Esophagus squamous epithelium (tissue), 5 donors: ENCODE results near the gene MRPS15. TPM values are rescaled to one million over a fixed set of nuclear protein-coding genes. Genes with fewer than 3 reads are reported as not detected.

Source experiments
- DNase-seq: peaks from one replicate; lab custom pipeline; 2025; lab: John Stamatoyannopoulos, UW
- H3K27ac ChIP-seq, 4 donors: fragments of 200-600 bp; sonication (generic); one replicate each; pipeline ENCODE4 v1.5.1; 2016 to 2019; ENCODE audit warnings: mild to moderate bottlenecking in 1 of 4
- H3K27me3 ChIP-seq, 4 donors: fragments of 200-600 bp; sonication (generic); 1 replicate in 3 of 4; 2 replicates in 1 of 4; pipeline versions ENCODE4 v1.5.1 to v1.6.0; 2017 to 2021; ENCODE audit warnings: antibody characterized with exemption in 1 of 4
- H3K36me3 ChIP-seq, 3 donors: fragments of 200-600 bp; sonication (generic); one replicate each; pipeline ENCODE4 v1.5.1; 2016 to 2019
- H3K4me1 ChIP-seq, 3 donors: fragments of 200-600 bp; sonication (generic); one replicate each; pipeline ENCODE4 v1.5.1; 2017 to 2019
- H3K4me3 ChIP-seq, 4 donors: fragments of 200-600 bp; sonication (generic); 1 replicate in 3 of 4; 2 replicates in 1 of 4; pipeline ENCODE4 v1.5.1; 2016 to 2019; ENCODE audit warnings: mild to moderate bottlenecking in 2 of 4, moderate library complexity in 1 of 4
- H3K9me3 ChIP-seq, 3 donors: fragments of 200-600 bp; sonication (generic); one replicate each; pipeline ENCODE4 v1.5.1; 2016 to 2019
- CTCF ChIP-seq, 6 experiments: fragments of 450-650 bp in 4 of 6; fragments of 200-600 bp in 2 of 6; sonication (generic) in 2 of 6; IDR thresholded peaks; one replicate each; pipeline ENCODE4 v1.5.1; 2016 to 2019; ENCODE audit warnings: antibody characterized with exemption in 6 of 6, mild to moderate bottlenecking in 4 of 6, moderate library complexity in 4 of 6
- POLR2A ChIP-seq, 4 donors: fragments of 450-650 bp; IDR thresholded peaks; one replicate each; pipeline ENCODE4 v1.6.1; 2017; ENCODE audit warnings: antibody characterized with exemption in 4 of 4, mild to moderate bottlenecking in 4 of 4, moderate library complexity in 3 of 4
- WGBS, 2 donors: methylation state at CpG; one replicate each; pipeline ENCODE4 v1.1.5; 2018; 5-methylcytosine and 5-hydroxymethylcytosine counted together
- intact Hi-C: fragments of 100-400 bp; cut with DNase I; formaldehyde crosslinking; loops from one replicate; pipeline ENCODE4 v1.15.0; 2022
- total RNA-seq, 4 donors: library from RNA; depleted of rRNA; stranded (reverse); fragments of >200 nt; gene quantifications; one replicate each; pipeline ENCODE4 v1.1.0, GENCODE V29; 2016
- donor health status: DM: yes; HTN: yes; CAD: no.

Gene MRPS15
- total RNA-seq, 4 donors from 2014 or later, result 49.1 to 96.4 (median 74.0) TPM

GRCh38 chr1:36421649-36422048 lies 42.5 kb downstream of the MRPS15 start:
- 85 to 87% methylated on average over 7 of the region's 7 CpGs for WGBS, 2 donors
- no peak overlapping the region for H3K4me3 ChIP-seq
- intact Hi-C loops, result loop anchor here (5.0 to 10.0 kb wide), 2 partner anchors 79 to 327 kb away; no protein-coding TSS in a partner anchor
- H3K27ac ChIP-seq, result no peak overlapping the region
- no peaks in the 10 kb centered on the region for H3K27me3 ChIP-seq
- H3K9me3 ChIP-seq, result no peaks in the 10 kb centered on the region
- DNase-seq, result no peak
- peaks cover 0 to 30% (median 0%) of the 10 kb centered on the region in 3 donors for H3K36me3 ChIP-seq
- TF ChIP-seq CTCF (IDR thresholded peaks at IDR 0.05), result no peak
- no peak for TF ChIP-seq POLR2A (IDR thresholded peaks at IDR 0.05)
- peaks cover 0 to 18% (median 0%) of the 10 kb centered on the region in 3 donors for H3K4me1 ChIP-seq

- H3K36me3 ChIP-seq, result peaks cover 0 to 30% (median 0%) of the 10 kb centered on the region in 3 donors
- intact Hi-C loops, result loop anchor here (5.0 to 10.0 kb wide), 2 partner anchors 79 to 326 kb away; no protein-coding TSS in a partner anchor
- H3K9me3 ChIP-seq, result no peaks in the 10 kb centered on the region
- TF ChIP-seq CTCF (IDR thresholded peaks at IDR 0.05), result peak; percentile 88 to 95 (median 92)
- no peak for TF ChIP-seq POLR2A (IDR thresholded peaks at IDR 0.05)
- peak overlapping the region in 2 of 4 donors; percentile 12 to 26 for H3K27ac ChIP-seq
- H3K27me3 ChIP-seq, result no peaks in the 10 kb centered on the region
- H3K4me3 ChIP-seq, result no peak overlapping the region
- 8 to 9% methylated on average over 13 of the region's 13 CpGs for WGBS, 2 donors
- H3K4me1 ChIP-seq, result peaks cover 0 to 13% (median 0%) of the 10 kb centered on the region in 3 donors
- DNase-seq, result no peak
These were observed 43.3 kb downstream of the MRPS15 start for GRCh38 chr1:36420836-36421317.

- Histone ChIP-seq H3K4me1 (peaks cover 0 to 13% (median 0%) of the 10 kb centered on the region in 3 donors), H3K27me3 (no peaks in the 10 kb centered on the region), H3K27ac (peak overlapping the region in 1 of 4 donors; percentile 26), H3K36me3 (peaks cover 0 to 30% (median 0%) of the 10 kb centered on the region in 3 donors), H3K4me3 (no peak overlapping the region), H3K9me3 (no peaks in the 10 kb centered on the region)
- DNase-seq, result no peak
- intact Hi-C loops, result loop anchor here (5.0 to 10.0 kb wide), 2 partner anchors 78 to 326 kb away; no protein-coding TSS in a partner anchor
- WGBS, 2 donors, result 39 to 47% methylated on average over 4 to 5 of the region's 5 CpGs
- no peak for TF ChIP-seq CTCF (IDR thresholded peaks at IDR 0.05)
- TF ChIP-seq POLR2A (IDR thresholded peaks at IDR 0.05), result no peak
These were observed 43.8 kb downstream of the MRPS15 start for GRCh38 chr1:36420409-36420808.

- Histone ChIP-seq H3K4me1 (peaks cover 0 to 13% (median 0%) of the 10 kb centered on the region in 3 donors), H3K36me3 (peaks cover 0 to 30% (median 0%) of the 10 kb centered on the region in 3 donors), H3K27me3 (no peaks in the 10 kb centered on the region), H3K27ac (no peak overlapping the region), H3K4me3 (no peak overlapping the region), H3K9me3 (no peaks in the 10 kb centered on the region)
- WGBS, 2 donors, result 80 to 82% methylated on average over 4 of the region's 4 CpGs
- no peak for DNase-seq
- intact Hi-C loops, result no loop called here
- TF ChIP-seq CTCF (IDR thresholded peaks at IDR 0.05), result no peak
- TF ChIP-seq POLR2A (IDR thresholded peaks at IDR 0.05), result no peak
These were observed 44.6 kb downstream of the MRPS15 start for GRCh38 chr1:36419569-36419968.

GRCh38 chr1:36419140-36419539 lies 45.0 kb downstream of the MRPS15 start:
- no peak overlapping the region for H3K27ac ChIP-seq
- no peaks in the 10 kb centered on the region for H3K9me3 ChIP-seq
- H3K27me3 ChIP-seq, result no peaks in the 10 kb centered on the region
- peaks cover 0 to 13% (median 0%) of the 10 kb centered on the region in 3 donors for H3K4me1 ChIP-seq
- WGBS, 2 donors, result 79 to 81% methylated on average over 3 of the region's 3 CpGs
- H3K4me3 ChIP-seq, result no peak overlapping the region
- DNase-seq, result no peak
- H3K36me3 ChIP-seq, result peaks cover 0 to 30% (median 0%) of the 10 kb centered on the region in 3 donors
- intact Hi-C loops, result no loop called here
- TF ChIP-seq CTCF (IDR thresholded peaks at IDR 0.05) (no peak), POLR2A (IDR thresholded peaks at IDR 0.05) (no peak)
